MM.1S (cell line): Measurements from ENCODE around the gene TMTC2.

Experiments
- EZH2phosphoT487 ChIP-seq: fragments of 300-600 bp; sonication (generic); IDR thresholded peaks from 2 replicates; pipeline ENCODE4 v1.6.1; 2018; ENCODE audit warnings: antibody characterized with exemption, low read length
- TF ChIP-seq, protein P1 (sequence below): fragments of 300-600 bp; sonication (generic); IDR thresholded peaks from 2 replicates; pipeline ENCODE4 v1.5.1; 2016; ENCODE audit warnings: antibody characterized with exemption, low read length, mixed read lengths

DNA sequence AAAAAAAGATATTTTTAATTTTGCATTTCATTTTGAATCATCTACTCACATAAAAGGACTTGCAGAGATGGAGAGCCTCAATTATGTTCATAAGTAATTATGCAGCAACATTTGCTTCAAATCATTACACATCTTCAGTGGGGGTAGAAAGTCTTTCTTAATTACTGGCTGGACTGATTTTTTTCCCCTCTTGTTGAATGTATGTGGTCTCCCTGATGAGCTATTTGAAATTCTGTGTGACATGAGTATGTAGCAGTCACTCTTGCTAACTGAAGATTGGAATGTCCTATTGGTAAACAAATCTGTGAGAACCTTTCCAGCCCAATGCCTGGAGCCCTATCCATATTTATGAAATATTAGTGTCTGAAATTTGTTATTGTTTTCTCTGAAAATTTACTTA lies 139.8 kb downstream of the TMTC2 start:
- TF ChIP-seq, protein P1, sequence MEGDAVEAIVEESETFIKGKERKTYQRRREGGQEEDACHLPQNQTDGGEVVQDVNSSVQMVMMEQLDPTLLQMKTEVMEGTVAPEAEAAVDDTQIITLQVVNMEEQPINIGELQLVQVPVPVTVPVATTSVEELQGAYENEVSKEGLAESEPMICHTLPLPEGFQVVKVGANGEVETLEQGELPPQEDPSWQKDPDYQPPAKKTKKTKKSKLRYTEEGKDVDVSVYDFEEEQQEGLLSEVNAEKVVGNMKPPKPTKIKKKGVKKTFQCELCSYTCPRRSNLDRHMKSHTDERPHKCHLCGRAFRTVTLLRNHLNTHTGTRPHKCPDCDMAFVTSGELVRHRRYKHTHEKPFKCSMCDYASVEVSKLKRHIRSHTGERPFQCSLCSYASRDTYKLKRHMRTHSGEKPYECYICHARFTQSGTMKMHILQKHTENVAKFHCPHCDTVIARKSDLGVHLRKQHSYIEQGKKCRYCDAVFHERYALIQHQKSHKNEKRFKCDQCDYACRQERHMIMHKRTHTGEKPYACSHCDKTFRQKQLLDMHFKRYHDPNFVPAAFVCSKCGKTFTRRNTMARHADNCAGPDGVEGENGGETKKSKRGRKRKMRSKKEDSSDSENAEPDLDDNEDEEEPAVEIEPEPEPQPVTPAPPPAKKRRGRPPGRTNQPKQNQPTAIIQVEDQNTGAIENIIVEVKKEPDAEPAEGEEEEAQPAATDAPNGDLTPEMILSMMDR, result no peak
- no peak for TF ChIP-seq EZH2phosphoT487
